HEK293 (cell line): Measurements from ENCODE around the gene XPOT.

Experiments
- CTCF ChIA-PET: fragments of 350-600 bp; formaldehyde crosslinking; extraction: SDS; loops from one replicate; lab custom pipeline; 2021; ENCODE audit warnings: antibody characterized with exemption; lab: Yijun Ruan, JAX
- POLR2A ChIA-PET: fragments of 300-600 bp; formaldehyde crosslinking; extraction: SDS; loops from one replicate; lab custom pipeline; 2020; ENCODE audit warnings: antibody characterized with exemption, inconsistent platforms; lab: Yijun Ruan, JAX
- H3K27ac ChIP-seq: fragments of 200-500 bp; sonication (Bioruptor generic); 2 replicates; pipeline ENCODE4 v1.5.1; 2014; ENCODE audit warnings: low read depth, low read length, control low read depth, inconsistent platforms; ENCODE audit errors: extremely low read depth
- H3K36me3 ChIP-seq, 2 experiments: fragments of 200-500 bp in 1 of 2; sonication (Bioruptor generic) in 1 of 2; 1 replicate in 1 of 2; 2 replicates in 1 of 2; pipeline ENCODE4 v1.5.1; 2014 to 2017; ENCODE audit warnings: inconsistent platforms in 2 of 2, low read length in 2 of 2; ENCODE audit not compliant: control insufficient read depth in 2 of 2, insufficient read depth in 1 of 2
- H3K4me1 ChIP-seq: fragments of 200-500 bp; sonication (Bioruptor generic); 2 replicates; pipeline ENCODE4 v1.5.1; 2014; ENCODE audit warnings: mild to moderate bottlenecking, low read length, inconsistent platforms; ENCODE audit not compliant: control insufficient read depth, insufficient read depth
- H3K4me3 ChIP-seq: 2 replicates; pipeline ENCODE4 v1.5.1; 2011; ENCODE audit warnings: low read depth, mild to moderate bottlenecking, control low read depth, low read length, moderate library complexity
- H3K9me3 ChIP-seq: fragments of 200-500 bp; sonication (Bioruptor generic); 2 replicates; pipeline ENCODE4 v1.5.1; 2014; ENCODE audit warnings: low read depth, low read length, inconsistent platforms; ENCODE audit not compliant: control insufficient read depth, insufficient read depth
- KLF1 ChIP-seq: fragments of 450-650 bp; formaldehyde crosslinking; IDR thresholded peaks from 2 replicates; pipeline ENCODE4 v1.5.1; 2016; ENCODE audit warnings: missing biosample characterization, missing genetic modification characterization
- REST ChIP-seq: fragments of 450-650 bp; formaldehyde crosslinking; IDR thresholded peaks from 2 replicates; pipeline ENCODE4 v1.5.1; 2016; ENCODE audit warnings: missing biosample characterization, missing genetic modification characterization
- ZBTB17 ChIP-seq: fragments of 450-650 bp; formaldehyde crosslinking; IDR thresholded peaks from 2 replicates; pipeline ENCODE4 v1.5.1; 2016; ENCODE audit warnings: missing biosample characterization, missing genetic modification characterization
- ZNF114 ChIP-seq: fragments of 450-650 bp; formaldehyde crosslinking; IDR thresholded peaks from 2 replicates; pipeline ENCODE4 v1.5.0; 2017; ENCODE audit warnings: missing biosample characterization, missing genetic modification characterization
- ZNF121 ChIP-seq: fragments of 450-650 bp; formaldehyde crosslinking; IDR thresholded peaks from 2 replicates; pipeline ENCODE4 v1.5.1; 2016; ENCODE audit warnings: missing biosample characterization, missing genetic modification characterization
- ZNF138 ChIP-seq: fragments of 450-650 bp; formaldehyde crosslinking; IDR thresholded peaks from 2 replicates; pipeline ENCODE4 v1.5.1; 2016; ENCODE audit warnings: missing biosample characterization, missing genetic modification characterization, borderline replicate concordance
- ZNF223 ChIP-seq: fragments of 450-650 bp; formaldehyde crosslinking; IDR thresholded peaks from 2 replicates; pipeline ENCODE4 v1.5.1; 2016; ENCODE audit warnings: missing biosample characterization, missing genetic modification characterization
- ZNF24 ChIP-seq: fragments of 450-650 bp; formaldehyde crosslinking; IDR thresholded peaks from 2 replicates; pipeline ENCODE4 v1.5.1; 2016; ENCODE audit warnings: missing biosample characterization, missing genetic modification characterization
- ZNF341 ChIP-seq: fragments of 450-650 bp; formaldehyde crosslinking; IDR thresholded peaks from 2 replicates; pipeline ENCODE4; 2016; ENCODE audit warnings: low read depth, missing biosample characterization, missing genetic modification characterization
- ZNF362 ChIP-seq: fragments of 450-650 bp; formaldehyde crosslinking; IDR thresholded peaks from 2 replicates; pipeline ENCODE4 v1.5.1; 2016; ENCODE audit warnings: missing biosample characterization, missing genetic modification characterization
- ZNF366 ChIP-seq: fragments of 450-650 bp; formaldehyde crosslinking; conservative IDR thresholded peaks from 2 replicates; pipeline ENCODE4 v1.5.1; 2016; ENCODE audit warnings: missing biosample characterization, missing genetic modification characterization
- ZNF394 ChIP-seq: fragments of 450-650 bp; formaldehyde crosslinking; IDR thresholded peaks from 2 replicates; pipeline ENCODE4 v1.5.1; 2016; ENCODE audit warnings: missing biosample characterization, missing genetic modification characterization, mild to moderate bottlenecking, moderate library complexity, borderline replicate concordance
- ZNF423 ChIP-seq: fragments of 450-650 bp; formaldehyde crosslinking; IDR thresholded peaks from 2 replicates; pipeline ENCODE4 v1.5.1; 2016; ENCODE audit warnings: missing biosample characterization, missing genetic modification characterization
- ZNF580 ChIP-seq: fragments of 450-650 bp; formaldehyde crosslinking; IDR thresholded peaks from 2 replicates; pipeline ENCODE4 v1.5.1; 2016; ENCODE audit warnings: missing biosample characterization, missing genetic modification characterization
- ZNF664 ChIP-seq: fragments of 450-650 bp; formaldehyde crosslinking; IDR thresholded peaks from 2 replicates; pipeline ENCODE4 v1.5.1; 2016; ENCODE audit warnings: missing biosample characterization, missing genetic modification characterization
- ZSCAN18 ChIP-seq: fragments of 450-650 bp; formaldehyde crosslinking; IDR thresholded peaks from 2 replicates; pipeline ENCODE4 v1.5.1; 2016; ENCODE audit warnings: missing biosample characterization, missing genetic modification characterization
- TF ChIP-seq, protein P1 (sequence below): fragments of 450-650 bp; formaldehyde crosslinking; IDR thresholded peaks from 2 replicates; pipeline ENCODE4 v1.5.1; 2017; ENCODE audit warnings: missing biosample characterization, missing genetic modification characterization
- TF ChIP-seq, protein P2 (sequence below): fragments of 450-650 bp; formaldehyde crosslinking; IDR thresholded peaks from 2 replicates; pipeline ENCODE4 v1.5.1; 2016; ENCODE audit warnings: missing biosample characterization, missing genetic modification characterization

The XPOT gene

GRCh38 chr12:64404470-64405256, 471 bp downstream of the XPOT start (continued):
- TF ChIP-seq, protein P1, sequence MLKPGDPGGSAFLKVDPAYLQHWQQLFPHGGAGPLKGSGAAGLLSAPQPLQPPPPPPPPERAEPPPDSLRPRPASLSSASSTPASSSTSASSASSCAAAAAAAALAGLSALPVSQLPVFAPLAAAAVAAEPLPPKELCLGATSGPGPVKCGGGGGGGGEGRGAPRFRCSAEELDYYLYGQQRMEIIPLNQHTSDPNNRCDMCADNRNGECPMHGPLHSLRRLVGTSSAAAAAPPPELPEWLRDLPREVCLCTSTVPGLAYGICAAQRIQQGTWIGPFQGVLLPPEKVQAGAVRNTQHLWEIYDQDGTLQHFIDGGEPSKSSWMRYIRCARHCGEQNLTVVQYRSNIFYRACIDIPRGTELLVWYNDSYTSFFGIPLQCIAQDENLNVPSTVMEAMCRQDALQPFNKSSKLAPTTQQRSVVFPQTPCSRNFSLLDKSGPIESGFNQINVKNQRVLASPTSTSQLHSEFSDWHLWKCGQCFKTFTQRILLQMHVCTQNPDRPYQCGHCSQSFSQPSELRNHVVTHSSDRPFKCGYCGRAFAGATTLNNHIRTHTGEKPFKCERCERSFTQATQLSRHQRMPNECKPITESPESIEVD (tag by site-specific recombination): no peak
- no peak for TF ChIP-seq ZNF114 (tag by site-specific recombination)
- TF ChIP-seq KLF1 (tag by site-specific recombination): 0 out of 2 replicates have a peak, but pooled peaks have one; percentile 40
- TF ChIP-seq ZNF24: peak; percentile 68
- peak; percentile 49; the same call in 1 of the 2 replicates for TF ChIP-seq REST
- TF ChIP-seq ZNF341 (tag by site-specific recombination): peak; percentile 25; the same call in 1 of the 2 replicates
- TF ChIP-seq ZNF223 (tag by site-specific recombination): peak; percentile 86; the same call in 1 of the 2 replicates
- TF ChIP-seq ZBTB17: peak; percentile 87
- 0 out of 2 replicates have a peak, but pooled peaks have one; percentile 57 for TF ChIP-seq ZNF394 (tag by site-specific recombination)
- TF ChIP-seq ZSCAN18: no peak
- TF ChIP-seq ZNF423 (tag by site-specific recombination): peak; percentile 80
- TF ChIP-seq, protein P2, sequence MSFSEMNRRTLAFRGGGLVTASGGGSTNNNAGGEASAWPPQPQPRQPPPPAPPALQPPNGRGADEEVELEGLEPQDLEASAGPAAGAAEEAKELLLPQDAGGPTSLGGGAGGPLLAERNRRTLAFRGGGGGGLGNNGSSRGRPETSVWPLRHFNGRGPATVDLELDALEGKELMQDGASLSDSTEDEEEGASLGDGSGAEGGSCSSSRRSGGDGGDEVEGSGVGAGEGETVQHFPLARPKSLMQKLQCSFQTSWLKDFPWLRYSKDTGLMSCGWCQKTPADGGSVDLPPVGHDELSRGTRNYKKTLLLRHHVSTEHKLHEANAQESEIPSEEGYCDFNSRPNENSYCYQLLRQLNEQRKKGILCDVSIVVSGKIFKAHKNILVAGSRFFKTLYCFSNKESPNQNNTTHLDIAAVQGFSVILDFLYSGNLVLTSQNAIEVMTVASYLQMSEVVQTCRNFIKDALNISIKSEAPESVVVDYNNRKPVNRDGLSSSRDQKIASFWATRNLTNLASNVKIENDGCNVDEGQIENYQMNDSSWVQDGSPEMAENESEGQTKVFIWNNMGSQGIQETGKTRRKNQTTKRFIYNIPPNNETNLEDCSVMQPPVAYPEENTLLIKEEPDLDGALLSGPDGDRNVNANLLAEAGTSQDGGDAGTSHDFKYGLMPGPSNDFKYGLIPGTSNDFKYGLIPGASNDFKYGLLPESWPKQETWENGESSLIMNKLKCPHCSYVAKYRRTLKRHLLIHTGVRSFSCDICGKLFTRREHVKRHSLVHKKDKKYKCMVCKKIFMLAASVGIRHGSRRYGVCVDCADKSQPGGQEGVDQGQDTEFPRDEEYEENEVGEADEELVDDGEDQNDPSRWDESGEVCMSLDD: peak; percentile 93; the same call in 1 of the 2 replicates

- POLR2A ChIA-PET: interaction anchor here (0.7 kb wide), 1 partner anchor 651 kb away, joined by 3 read pairs; no protein-coding TSS in a partner anchor
- H3K27ac ChIP-seq: no peak overlapping the region
- TF ChIP-seq ZNF664 (tag by site-specific recombination): no peak
- TF ChIP-seq ZNF138 (tag by site-specific recombination): no peak
- TF ChIP-seq ZNF362 (tag by site-specific recombination): 0 out of 2 replicates have a peak, but pooled peaks have one; percentile 51
- TF ChIP-seq, protein P2: no peak
- peak; percentile 69 for TF ChIP-seq ZNF341 (tag by site-specific recombination)
- 0 out of 2 replicates have a peak, but pooled peaks have one; percentile 21 for TF ChIP-seq ZNF366
- TF ChIP-seq ZBTB17: 0 out of 2 replicates have a peak, but pooled peaks have one; percentile 45
- no peak for TF ChIP-seq ZNF121 (tag by site-specific recombination)
- 0 out of 2 replicates have a peak, but pooled peaks have one; percentile 9 for TF ChIP-seq ZNF580 (tag by site-specific recombination)
Measured at GRCh38 chr12:64407342-64408223, 3.4 kb downstream of the XPOT start.

More at GRCh38 chr12:64407342-64408223, 3.4 kb downstream of the XPOT start:
- Histone ChIP-seq H3K4me1 (no peaks in the 10 kb centered on the region), H3K9me3 (no peaks in the 10 kb centered on the region), H3K36me3 (peaks cover 21 to 27% of the 10 kb centered on the region in 2 experiments), H3K4me3 (no peak overlapping the region)
- CTCF ChIA-PET: no interaction called here
